ENCODE measurements around the gene KRT25. TPM values are rescaled to one million over a fixed set of nuclear protein-coding genes. Genes with fewer than 3 reads are reported as not detected.

The KRT25 gene
- total RNA-seq, 1 experiment from 2014 or later: 0.28 TPM

DNA sequence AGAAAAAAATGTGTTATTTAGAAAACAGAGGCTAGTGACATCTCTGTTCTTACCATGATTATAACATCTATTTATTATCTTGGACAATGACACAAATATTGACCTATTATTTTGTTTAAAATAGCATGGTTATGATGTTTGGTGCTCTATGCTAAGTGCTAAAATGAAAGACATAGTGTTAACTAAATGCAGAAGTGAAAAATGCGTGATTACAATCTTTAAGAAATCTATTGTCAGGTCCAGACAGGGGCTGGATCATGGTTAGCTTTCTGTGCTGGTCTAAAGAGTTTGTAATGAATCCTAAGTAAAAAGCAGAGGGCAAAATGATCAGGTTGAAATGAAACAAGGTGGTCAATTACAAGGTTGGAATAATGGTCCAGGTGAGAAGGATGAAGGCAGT is 45.2 kb upstream of the KRT25 start:
- Histone ChIP-seq H3K4me1 (ENCODE audit: insufficient read depth, low read length, poor library complexity, severe bottlenecking) (no peaks in the 10 kb centered on the region), H3K27me3 (replicated peaks; ENCODE audit: insufficient read depth, low read depth, low read length, poor library complexity) (no peaks in the 10 kb centered on the region), H3K36me3 (ENCODE audit: insufficient read depth, low read length, poor library complexity, severe bottlenecking) (no peaks in the 10 kb centered on the region), H3K27ac (ENCODE audit: low read depth, low read length, poor library complexity, severe bottlenecking) (no peak overlapping the region), H3K4me3 (ENCODE audit: low read depth, low read length, poor library complexity, severe bottlenecking) (no peak overlapping the region), H3K9me3 (ENCODE audit: low read depth, low read length, poor library complexity, severe bottlenecking) (no peaks in the 10 kb centered on the region)
- no peak for DNase-seq (ENCODE audit: low spot score)
- intact Hi-C loops (cut with micrococcal nuclease; ENCODE audit: unreplicated experiment): loop anchor here (5.0 kb wide), 3 partner anchors 107 to 747 kb away; partner anchors contain the start of gene KRTAP4-5
- no peak for TF ChIP-seq CTCF (conservative IDR thresholded peaks at IDR 0.05; ENCODE audit: low read depth, low read length)
- TF ChIP-seq EZH2 (IDR thresholded peaks at IDR 0.05; ENCODE audit: borderline replicate concordance, low read depth, low read length, poor library complexity, severe bottlenecking): no peak
- ChIA-PET CTCF (no interaction called here), POLR2A (ENCODE audit: low non-redundant PET) (no interaction called here)
- no TSS peak for BruUV-seq (replicated peaks)

GRCh38 chr17:40799859-40800258 is 44.7 kb upstream of the KRT25 start, which contains the start of gene KRT28:
TSS of gene KRT28 (minus strand) at chr17:40799959. CDS start at chr17:40799893, 66 bp downstream.
- intact Hi-C loops (cut with micrococcal nuclease; ENCODE audit: unreplicated experiment): loop anchor here (5.0 kb wide), 3 partner anchors 107 to 747 kb away; partner anchors contain the start of gene KRTAP4-5
- no peak for TF ChIP-seq EZH2 (IDR thresholded peaks at IDR 0.05; ENCODE audit: borderline replicate concordance, low read depth, low read length, poor library complexity, severe bottlenecking)
- TF ChIP-seq CTCF (conservative IDR thresholded peaks at IDR 0.05; ENCODE audit: low read depth, low read length): no peak
- H3K27ac ChIP-seq (ENCODE audit: low read depth, low read length, poor library complexity, severe bottlenecking): no peak within 1 kb of the TSS

GRCh38 chr17:40796846-40797245 is 41.7 kb upstream of the KRT25 start:
- BruUV-seq (replicated peaks): no TSS peak
- no peak overlapping the region for H3K4me3 ChIP-seq (ENCODE audit: low read depth, low read length, poor library complexity, severe bottlenecking)
- no peak for DNase-seq (ENCODE audit: low spot score)
- POLR2A ChIA-PET (ENCODE audit: low non-redundant PET): no interaction called here
- intact Hi-C loops (cut with micrococcal nuclease; ENCODE audit: unreplicated experiment): no loop called here
- H3K27me3 ChIP-seq (replicated peaks; ENCODE audit: insufficient read depth, low read depth, low read length, poor library complexity): no peaks in the 10 kb centered on the region
- H3K4me1 ChIP-seq (ENCODE audit: insufficient read depth, low read length, poor library complexity, severe bottlenecking): no peaks in the 10 kb centered on the region
- no peak for TF ChIP-seq CTCF (conservative IDR thresholded peaks at IDR 0.05; ENCODE audit: low read depth, low read length)
- TF ChIP-seq EZH2 (IDR thresholded peaks at IDR 0.05; ENCODE audit: borderline replicate concordance, low read depth, low read length, poor library complexity, severe bottlenecking): no peak
- no peak overlapping the region for H3K27ac ChIP-seq (ENCODE audit: low read depth, low read length, poor library complexity, severe bottlenecking)
- CTCF ChIA-PET: no interaction called here
- no peaks in the 10 kb centered on the region for H3K36me3 ChIP-seq (ENCODE audit: insufficient read depth, low read length, poor library complexity, severe bottlenecking)
- no peaks in the 10 kb centered on the region for H3K9me3 ChIP-seq (ENCODE audit: low read depth, low read length, poor library complexity, severe bottlenecking)

More at GRCh38 chr17:40799859-40800258, 44.7 kb upstream of the KRT25 start, which contains the start of gene KRT28:
- DNase-seq (ENCODE audit: low spot score): no peak
- Histone ChIP-seq H3K4me3 (ENCODE audit: low read depth, low read length, poor library complexity, severe bottlenecking) (no peak within 1 kb of the TSS), H3K4me1 (ENCODE audit: insufficient read depth, low read length, poor library complexity, severe bottlenecking) (no peaks in the 10 kb centered on the region), H3K9me3 (ENCODE audit: low read depth, low read length, poor library complexity, severe bottlenecking) (no peaks in the 10 kb centered on the region), H3K36me3 (ENCODE audit: insufficient read depth, low read length, poor library complexity, severe bottlenecking) (no peaks in the 10 kb centered on the region), H3K27me3 (replicated peaks; ENCODE audit: insufficient read depth, low read depth, low read length, poor library complexity) (no peaks in the 10 kb centered on the region)
- POLR2A ChIA-PET (ENCODE audit: low non-redundant PET): no interaction called here
- CTCF ChIA-PET: no interaction called here
- no TSS peak for BruUV-seq (replicated peaks)
